Subcutaneous adipose tissue (tissue), 4 donors: ENCODE data around the gene MLPH. TPM values are rescaled to one million over a fixed set of nuclear protein-coding genes. Genes with fewer than 3 reads are reported as not detected.

Experiments used
- CTCF ChIP-seq: fragments of 450-650 bp; IDR thresholded peaks from one replicate; pipeline ENCODE4 v1.5.1; 2016; ENCODE audit warnings: low read depth, mild to moderate bottlenecking, control low read depth, antibody characterized with exemption, moderate library complexity
- total RNA-seq, 4 donors: library from RNA; depleted of rRNA; stranded (reverse); fragments of >200 nt; gene quantifications; one replicate each; pipeline ENCODE4 v1.1.0, GENCODE V29; 2016

MLPH gene
- total RNA-seq, 4 donors from 2014 or later = 7.1 to 24.7 (median 16.4) TPM

GRCh38 chr2:237566401-237567235, 79.6 kb downstream of the MLPH start, which contains the start of gene PRLH:
Gene PRLH (plus strand): TSS chr2:237566574. CDS start chr2:237566574, 0 bp downstream.
- no peak for TF ChIP-seq CTCF

- no peak for TF ChIP-seq CTCF
These were observed 80.4 kb downstream of the MLPH start for GRCh38 chr2:237567276-237568029.

- no peak for TF ChIP-seq CTCF
These were observed 81.1 kb downstream of the MLPH start for GRCh38 chr2:237568121-237568660.

GRCh38 chr2:237569041-237569440, 82.0 kb downstream of the MLPH start:
- TF ChIP-seq CTCF = no peak

- no peak for TF ChIP-seq CTCF
These were observed 82.8 kb downstream of the MLPH start for GRCh38 chr2:237569896-237570295.

GRCh38 chr2:237570776-237571335, 83.8 kb downstream of the MLPH start:
- no peak for TF ChIP-seq CTCF

GRCh38 chr2:237571551-237571950, 84.5 kb downstream of the MLPH start:
- no peak for TF ChIP-seq CTCF
